NCI-H1436 treated with DMSO at 0.1 percent for 48 hours (cell line): ENCODE data around the gene UFSP2.

Experiments
- DNase-seq: peaks from one replicate; lab custom pipeline; 2025; lab: John Stamatoyannopoulos, UW

The UFSP2 gene

GRCh38 chr4:185426960-185427688, 1.4 kb upstream of the UFSP2 start:
- no peak for DNase-seq

- no peak for DNase-seq
Measured at GRCh38 chr4:185424905-185425646, 688 bp downstream of the UFSP2 start.

GRCh38 chr4:185421366-185422124, 4.2 kb downstream of the UFSP2 start:
- no peak for DNase-seq

- DNase-seq: no peak
Measured at GRCh38 chr4:185416955-185417354, 8.8 kb downstream of the UFSP2 start.

GRCh38 chr4:185412412-185412811, 13.4 kb downstream of the UFSP2 start:
- DNase-seq: no peak

GRCh38 chr4:185411849-185412248, 13.9 kb downstream of the UFSP2 start:
- DNase-seq: no peak

GRCh38 chr4:185408432-185408831, 17.3 kb downstream of the UFSP2 start:
- DNase-seq: no peak

- no peak for DNase-seq
Measured at GRCh38 chr4:185405296-185405999, 20.3 kb downstream of the UFSP2 start.

- DNase-seq: peak; percentile 73
Measured at GRCh38 chr4:185404031-185404430, 21.7 kb downstream of the UFSP2 start.

- DNase-seq: no peak
Measured at GRCh38 chr4:185399466-185399865, 26.3 kb downstream of the UFSP2 start.

- DNase-seq: no peak
Measured at GRCh38 chr4:185398618-185399017, 27.1 kb downstream of the UFSP2 start.

- no peak for DNase-seq
Measured at GRCh38 chr4:185396724-185397385, 28.9 kb downstream of the UFSP2 start, which contains the start of gene ANKRD37. Gene ANKRD37, plus strand, starts transcription at chr4:185396841. Its CDS starts 83 bp downstream, at chr4:185396924.

GRCh38 chr4:185395956-185396723, 29.6 kb downstream of the UFSP2 start:
- peak; percentile 84 for DNase-seq

GRCh38 chr4:185395238-185395955, 30.4 kb downstream of the UFSP2 start, which contains the start of gene LRP2BP:
Gene LRP2BP, minus strand, starts transcription at chr4:185395924. Its CDS starts 17,738 bp downstream, at chr4:185378186.
- DNase-seq: no peak

GRCh38 chr4:185394568-185395237, 31.1 kb downstream of the UFSP2 start:
- no peak for DNase-seq

- DNase-seq: no peak
Measured at GRCh38 chr4:185392156-185392555, 33.6 kb downstream of the UFSP2 start.

GRCh38 chr4:185390941-185391340, 34.8 kb downstream of the UFSP2 start:
- DNase-seq: no peak

GRCh38 chr4:185387957-185388356, 37.8 kb downstream of the UFSP2 start:
- DNase-seq: no peak

GRCh38 chr4:185384930-185385331, 40.8 kb downstream of the UFSP2 start:
- DNase-seq: no peak
